H9 (cell line): ENCODE measurements around the gene EZH2. TPM values are rescaled to one million over a fixed set of nuclear protein-coding genes. Genes with fewer than 3 reads are reported as not detected.

Experiments used
- DNase-seq: peaks from one replicate; pipeline ENCODE4 v3.0.0-alpha.2; 2017
- H2AFZ ChIP-seq: one replicate; pipeline ENCODE4 v1.6.1; 2013; ENCODE audit warnings: mild to moderate bottlenecking, low read length, control low read depth, moderate library complexity
- H2AK5ac ChIP-seq: 2 replicates; pipeline ENCODE4 v1.6.1; 2013; ENCODE audit warnings: low read length, control low read depth, mixed read lengths; ENCODE audit not compliant: insufficient read length
- H2BK120ac ChIP-seq: one replicate; pipeline ENCODE4 v1.6.1; 2013; ENCODE audit warnings: low read depth, mild to moderate bottlenecking, low read length, control low read depth, inconsistent platforms; ENCODE audit not compliant: poor library complexity, severe bottlenecking
- H2BK12ac ChIP-seq: 2 replicates; pipeline ENCODE4 v1.6.1; 2013; ENCODE audit warnings: low read length, control low read depth, mixed read lengths, low read depth; ENCODE audit not compliant: insufficient read length
- H2BK15ac ChIP-seq: 2 replicates; pipeline ENCODE4 v1.6.1; 2013; ENCODE audit warnings: low read depth, low read length, control low read depth
- H2BK20ac ChIP-seq: one replicate; pipeline ENCODE4 v1.6.1; 2013; ENCODE audit warnings: low read depth, mild to moderate bottlenecking, low read length, control low read depth, inconsistent platforms; ENCODE audit not compliant: poor library complexity, severe bottlenecking
- H2BK5ac ChIP-seq: 2 replicates; pipeline ENCODE4 v1.6.1; 2013; ENCODE audit warnings: low read length, control low read depth, mixed read lengths; ENCODE audit not compliant: insufficient read length
- H3K14ac ChIP-seq: 2 replicates; pipeline ENCODE4 v1.6.1; 2013; ENCODE audit warnings: low read length, control low read depth; ENCODE audit not compliant: insufficient read depth
- H3K18ac ChIP-seq: 2 replicates; pipeline ENCODE4 v1.6.1; 2013; ENCODE audit warnings: low read depth, mild to moderate bottlenecking, mixed read lengths, low read length, control low read depth; ENCODE audit not compliant: insufficient read length
- H3K23ac ChIP-seq: 2 replicates; pipeline ENCODE4 v1.6.1; 2013; ENCODE audit warnings: low read length, control low read depth, mixed read lengths, low read depth; ENCODE audit not compliant: insufficient read length
- H3K23me2 ChIP-seq: 2 replicates; pipeline ENCODE4 v1.6.1; 2013; ENCODE audit warnings: low read depth, mild to moderate bottlenecking, mixed read lengths, low read length, control low read depth; ENCODE audit not compliant: insufficient read length, poor library complexity, severe bottlenecking
- H3K27ac ChIP-seq: 2 replicates; pipeline ENCODE4 v1.5.1; 2013; ENCODE audit warnings: low read length, control low read depth, mixed read lengths, low read depth; ENCODE audit not compliant: insufficient read length
- H3K27me3 ChIP-seq: 2 replicates; pipeline ENCODE4 v1.6.1; 2013; ENCODE audit warnings: low read length, control low read depth, inconsistent platforms; ENCODE audit not compliant: insufficient read depth
- H3K4ac ChIP-seq: 2 replicates; pipeline ENCODE4 v1.6.1; 2013; ENCODE audit warnings: low read depth, mild to moderate bottlenecking, control low read depth, inconsistent platforms, low read length, moderate library complexity
- H3K4me1 ChIP-seq: 2 replicates; pipeline ENCODE4 v1.6.1; 2013; ENCODE audit warnings: low read length, control low read depth, inconsistent platforms; ENCODE audit not compliant: insufficient read depth
- H3K4me2 ChIP-seq: 2 replicates; pipeline ENCODE4 v1.6.1; 2013; ENCODE audit warnings: low read length, control low read depth, mixed read lengths; ENCODE audit not compliant: insufficient read length, insufficient read depth
- H3K56ac ChIP-seq: 2 replicates; pipeline ENCODE4 v1.6.1; 2013; ENCODE audit warnings: low read depth, mild to moderate bottlenecking, mixed read lengths, low read length, control low read depth; ENCODE audit not compliant: insufficient read length
- H3K79me1 ChIP-seq: 2 replicates; pipeline ENCODE4 v1.6.1; 2013; ENCODE audit warnings: low read depth, mild to moderate bottlenecking, moderate library complexity, low read length, control low read depth, inconsistent platforms; ENCODE audit not compliant: insufficient read depth, poor library complexity, severe bottlenecking
- H3K79me2 ChIP-seq: 2 replicates; pipeline ENCODE4 v1.6.1; 2013; ENCODE audit warnings: low read length, control low read depth, inconsistent platforms; ENCODE audit not compliant: insufficient read depth
- H3K9ac ChIP-seq: 2 replicates; pipeline ENCODE4 v1.6.1; 2013; ENCODE audit warnings: low read length, control low read depth, mixed read lengths; ENCODE audit not compliant: insufficient read length; ENCODE audit errors: extremely low read depth
- H3K9me3 ChIP-seq: one replicate; pipeline ENCODE4 v1.6.1; 2013; ENCODE audit warnings: low read depth, low read length, inconsistent platforms; ENCODE audit not compliant: control insufficient read depth
- H3T11ph ChIP-seq: one replicate; pipeline ENCODE4 v1.6.1; 2013; ENCODE audit warnings: mild to moderate bottlenecking, low read length, control low read depth, inconsistent platforms
- H4K20me1 ChIP-seq: one replicate; pipeline ENCODE4 v1.6.1; 2013; ENCODE audit not compliant: control insufficient read depth, insufficient read length, insufficient read depth
- H4K5ac ChIP-seq: 2 replicates; pipeline ENCODE4 v1.6.1; 2013; ENCODE audit warnings: low read depth, mild to moderate bottlenecking, mixed read lengths, low read length, control low read depth; ENCODE audit not compliant: insufficient read length
- H4K8ac ChIP-seq: replicated peaks from 2 replicates; pipeline ENCODE4 v1.6.1; 2013; ENCODE audit warnings: low read length, control low read depth, mixed read lengths, low read depth; ENCODE audit not compliant: insufficient read length
- H4K91ac ChIP-seq: 2 replicates; pipeline ENCODE4 v1.6.1; 2013; ENCODE audit warnings: low read depth, mild to moderate bottlenecking, moderate library complexity, mixed read lengths, low read length, control low read depth; ENCODE audit not compliant: insufficient read length
- H3K27ac Mint-ChIP-seq, 3 experiments: 2 replicates in 2 of 3; 3 replicates in 1 of 3; pipeline ENCODE4 v1.8.0; 2020 to 2021; ENCODE audit warnings: mixed read lengths in 3 of 3, mild to moderate bottlenecking in 1 of 3, moderate library complexity in 1 of 3
- H3K27me3 Mint-ChIP-seq: 2 replicates; pipeline ENCODE4 v1.8.0; 2021; ENCODE audit warnings: low read depth, mild to moderate bottlenecking, moderate library complexity, mixed read lengths
- H3K36me3 Mint-ChIP-seq, 3 experiments: 2 replicates in 2 of 3; 3 replicates in 1 of 3; pipeline ENCODE4 v1.8.0; 2020 to 2021; ENCODE audit warnings: low read depth in 3 of 3, mixed read lengths in 3 of 3; ENCODE audit not compliant: insufficient read depth in 1 of 3
- H3K4me1 Mint-ChIP-seq, 2 experiments: 2 replicates each; pipeline ENCODE4 v1.8.0; 2020; ENCODE audit warnings: mixed read lengths in 2 of 2
- H3K4me3 Mint-ChIP-seq, 2 experiments: 2 replicates in 1 of 2; 3 replicates in 1 of 2; pipeline ENCODE4 v1.8.0; 2020 to 2021; ENCODE audit warnings: mild to moderate bottlenecking in 2 of 2, mixed read lengths in 2 of 2, moderate library complexity in 1 of 2
- H3K9me3 Mint-ChIP-seq, 2 experiments: 2 replicates in 1 of 2; 3 replicates in 1 of 2; pipeline ENCODE4 v1.8.0; 2020; ENCODE audit warnings: mild to moderate bottlenecking in 2 of 2, mixed read lengths in 2 of 2, moderate library complexity in 1 of 2
- CTCF ChIP-seq: fragments of 200-600 bp; sonication (generic); conservative IDR thresholded peaks from 3 replicates; pipeline ENCODE4 v1.8.0; 2021; ENCODE audit warnings: antibody characterized with exemption, mild to moderate bottlenecking
- WGBS: extraction: QIAGEN DNeasy Blood & Tissue Kit; methylation state at CpG from one replicate; pipeline ENCODE4 v1.1.7; 2013; ENCODE audit warnings: missing lambda C conversion rate, low lambda C conversion rate, mixed read lengths; ENCODE audit not compliant: insufficient read length; ENCODE audit errors: extremely low coverage; 5-methylcytosine and 5-hydroxymethylcytosine counted together
- total RNA-seq: library from RNA; stranded (reverse); gene quantifications from 2 replicates; pipeline ENCODE4 v1.2.1, GENCODE V29; 2021

The EZH2 gene
- total RNA-seq, 1 experiment from 2014 or later, result 41.3 TPM

DNA sequence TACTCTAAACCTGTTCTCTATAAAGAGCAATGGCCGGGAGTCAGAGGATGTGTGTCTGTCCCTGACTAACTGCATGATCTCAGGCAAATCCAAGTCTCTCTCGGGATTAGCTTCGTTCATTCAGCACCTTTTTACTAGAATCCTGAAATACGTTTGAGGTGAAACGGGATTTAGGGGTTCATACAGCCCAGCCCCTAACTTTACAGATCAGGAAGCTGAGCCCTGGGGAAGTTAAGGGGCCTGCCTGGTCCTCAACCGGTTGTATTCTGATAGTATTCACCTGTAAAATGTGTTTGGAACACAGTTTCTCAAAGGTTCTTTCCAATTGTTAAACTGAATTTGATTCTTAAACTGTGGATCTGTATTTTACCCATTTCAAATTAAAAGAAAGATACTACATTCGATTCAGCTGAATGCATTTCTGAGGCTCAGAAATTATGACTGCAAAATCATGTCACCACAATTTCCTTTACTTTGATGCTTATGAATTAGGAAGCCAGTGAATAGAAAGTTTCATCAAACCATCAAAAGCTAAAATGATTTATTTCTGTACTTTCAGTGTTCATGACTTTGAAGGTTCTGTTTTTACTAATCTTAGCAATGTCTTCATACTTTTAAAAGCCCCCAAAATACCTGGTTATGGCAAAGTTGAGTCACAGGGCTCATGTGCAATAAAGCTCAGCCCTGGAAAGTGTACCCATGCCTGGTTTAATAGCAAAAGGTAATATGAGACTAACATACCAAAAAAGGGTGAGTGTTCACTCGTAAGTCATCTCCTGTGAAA is 28.9 kb upstream of the EZH2 start:
- H3K14ac ChIP-seq, result no peak overlapping the region
- no peaks in the 10 kb centered on the region for H4K20me1 ChIP-seq
- H3K4me2 ChIP-seq, result no peak overlapping the region
- no peak overlapping the region for H2AK5ac ChIP-seq
- WGBS, result no CpG with 5 or more reads among the region's 8 CpGs
- no peak overlapping the region for H2BK120ac ChIP-seq
- Mint-ChIP-seq H3K9me3 (no peaks in the 10 kb centered on the region), H3K27me3 (no peaks in the 10 kb centered on the region), H3K4me1 (peaks cover 24 to 36% of the 10 kb centered on the region in 2 experiments), H3K27ac (no peak overlapping the region), H3K4me3 (no peak overlapping the region), H3K36me3 (no peaks in the 10 kb centered on the region)
- no peaks in the 10 kb centered on the region for H3K79me1 ChIP-seq
- H4K5ac ChIP-seq, result no peak overlapping the region
- H3K23me2 ChIP-seq, result no peaks in the 10 kb centered on the region
- no peak overlapping the region for H3K27ac ChIP-seq
- H2BK12ac ChIP-seq, result no peak overlapping the region
- H2BK15ac ChIP-seq, result no peak overlapping the region
- no peak overlapping the region for H3K56ac ChIP-seq
- no peaks in the 10 kb centered on the region for H3K27me3 ChIP-seq
- no peaks in the 10 kb centered on the region for H3K9me3 ChIP-seq
- H3K4me1 ChIP-seq, result no peaks in the 10 kb centered on the region; the same call in 1 of the 2 replicates
- H2BK5ac ChIP-seq, result no peak overlapping the region
- H4K8ac ChIP-seq, result no peak overlapping the region
- no peak overlapping the region for H3K9ac ChIP-seq
- H3K79me2 ChIP-seq, result no peaks in the 10 kb centered on the region; the same call in 1 of the 2 replicates
- no peak for TF ChIP-seq CTCF
- H4K91ac ChIP-seq, result no peak overlapping the region
- H3K23ac ChIP-seq, result no peak overlapping the region
- H3K4ac ChIP-seq, result no peak overlapping the region
- no peak overlapping the region for H2BK20ac ChIP-seq
- H2AFZ ChIP-seq, result no peak overlapping the region
- no peak overlapping the region for H3T11ph ChIP-seq
- DNase-seq, result no peak
- no peak overlapping the region for H3K18ac ChIP-seq
